ENCODE results near the gene KRT39.

DNA sequence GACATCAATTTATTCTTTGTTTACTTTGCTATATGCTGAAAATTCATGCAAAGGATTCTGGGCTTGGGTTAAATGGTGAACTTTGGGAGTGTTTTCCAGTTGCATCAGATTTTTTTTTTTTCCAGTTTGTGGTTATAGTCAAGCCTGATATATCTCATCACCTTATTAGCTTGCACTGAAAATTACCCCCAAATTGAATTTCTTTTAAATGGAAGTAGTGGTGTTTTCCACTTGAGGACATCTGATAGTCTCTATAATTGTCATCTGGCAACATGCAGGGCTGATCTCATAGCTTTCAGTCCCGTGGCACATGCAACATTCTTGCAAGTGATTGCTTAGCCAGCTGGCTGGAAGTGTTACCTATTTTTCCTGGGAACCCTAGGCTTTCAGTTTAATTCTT, 46.9 kb upstream of the KRT39 start:
- no peak for TF ChIP-seq POLR2A (IDR thresholded peaks at IDR 0.05)
- TF ChIP-seq EP300 (IDR thresholded peaks at IDR 0.05): no peak
